Suprapubic skin (tissue), 4 donors: ENCODE data around the gene NPSR1. TPM values are rescaled to one million over a fixed set of nuclear protein-coding genes. Genes with fewer than 3 reads are reported as not detected.

ENCODE experiments used
- DNase-seq, 2 donors: peaks; one replicate each; pipeline ENCODE4 v3.0.0-alpha.2; 2019; ENCODE audit warnings: low spot score in 2 of 2
- H3K27ac ChIP-seq: fragments of 200-600 bp; sonication (generic); one replicate; pipeline ENCODE4 v1.5.1; 2019
- H3K27me3 ChIP-seq: fragments of 200-600 bp; sonication (generic); one replicate; pipeline ENCODE4 v1.5.1; 2019
- H3K36me3 ChIP-seq: fragments of 200-600 bp; sonication (generic); one replicate; pipeline ENCODE4 v1.5.1; 2019
- H3K4me1 ChIP-seq: fragments of 200-600 bp; sonication (generic); one replicate; pipeline ENCODE4 v1.5.1; 2019
- H3K4me3 ChIP-seq: fragments of 200-600 bp; sonication (generic); one replicate; pipeline ENCODE4 v1.5.1; 2019; ENCODE audit warnings: mild to moderate bottlenecking
- H3K9me3 ChIP-seq: fragments of 200-600 bp; sonication (generic); one replicate; pipeline ENCODE4 v1.5.1; 2019
- CTCF ChIP-seq, 2 donors: fragments of 200-600 bp in 1 of 2; fragments of 450-650 bp in 1 of 2; sonication (generic) in 1 of 2; IDR thresholded peaks; one replicate each; pipeline ENCODE4 v1.5.1; 2016 to 2019; ENCODE audit warnings: antibody characterized with exemption in 2 of 2, mild to moderate bottlenecking in 1 of 2, moderate library complexity in 1 of 2
- EP300 ChIP-seq: sonication (generic); formaldehyde crosslinking; IDR thresholded peaks from one replicate; pipeline ENCODE4 v1.6.1; 2017; ENCODE audit warnings: antibody characterized with exemption
- POLR2A ChIP-seq, 2 donors: fragments of 450-650 bp; IDR thresholded peaks; one replicate each; pipeline ENCODE4 v1.6.1; 2017; ENCODE audit warnings: antibody characterized with exemption in 2 of 2, mild to moderate bottlenecking in 2 of 2, moderate library complexity in 2 of 2
- POLR2AphosphoS5 ChIP-seq, 3 donors: sonication (generic); formaldehyde crosslinking; IDR thresholded peaks; one replicate each; pipeline ENCODE4 v1.6.1; 2017; ENCODE audit warnings: antibody characterized with exemption in 3 of 3
- WGBS: methylation state at CpG from one replicate; pipeline ENCODE4 v1.1.5; 2018; 5-methylcytosine and 5-hydroxymethylcytosine counted together
- total RNA-seq, 4 donors: library from RNA; depleted of rRNA; stranded (reverse); fragments of >200 nt; gene quantifications; one replicate each; pipeline ENCODE4 v1.1.0, GENCODE V29; 2016

Gene NPSR1
- total RNA-seq, 4 donors from 2014 or later, result not detected

- Histone ChIP-seq H3K27me3 (no peaks in the 10 kb centered on the region), H3K4me1 (peaks cover 3% of the 10 kb centered on the region), H3K36me3 (no peaks in the 10 kb centered on the region), H3K4me3 (no peak overlapping the region), H3K27ac (no peak overlapping the region), H3K9me3 (no peaks in the 10 kb centered on the region)
- no peak for TF ChIP-seq EP300
- TF ChIP-seq POLR2A (IDR thresholded peaks at IDR 0.05), result no peak
- no peak for TF ChIP-seq CTCF (IDR thresholded peaks at IDR 0.05)
- no peak for TF ChIP-seq POLR2AphosphoS5 (IDR thresholded peaks at IDR 0.05)
- DNase-seq, result no peak
- WGBS, result 41% methylated on average over 8 of the region's 8 CpGs
These were observed 90.1 kb downstream of the NPSR1 start for GRCh38 chr7:34747867-34748727.

GRCh38 chr7:34748728-34749089 is 90.7 kb downstream of the NPSR1 start:
- no peak for DNase-seq
- peaks cover 3% of the 10 kb centered on the region for H3K4me1 ChIP-seq
- TF ChIP-seq CTCF (IDR thresholded peaks at IDR 0.05) (no peak), POLR2A (IDR thresholded peaks at IDR 0.05) (no peak), POLR2AphosphoS5 (IDR thresholded peaks at IDR 0.05) (no peak), EP300 (no peak)
- no peaks in the 10 kb centered on the region for H3K9me3 ChIP-seq
- no peak overlapping the region for H3K27ac ChIP-seq
- H3K36me3 ChIP-seq, result no peaks in the 10 kb centered on the region
- H3K27me3 ChIP-seq, result no peaks in the 10 kb centered on the region
- WGBS, result 93% methylated on average over 2 of the region's 2 CpGs
- no peak overlapping the region for H3K4me3 ChIP-seq

GRCh38 chr7:34749446-34749845 is 91.4 kb downstream of the NPSR1 start:
- TF ChIP-seq EP300 (no peak), CTCF (IDR thresholded peaks at IDR 0.05) (no peak), POLR2A (IDR thresholded peaks at IDR 0.05) (no peak), POLR2AphosphoS5 (IDR thresholded peaks at IDR 0.05) (no peak)
- Histone ChIP-seq H3K9me3 (no peaks in the 10 kb centered on the region), H3K4me3 (no peak overlapping the region), H3K4me1 (peaks cover 3% of the 10 kb centered on the region), H3K36me3 (no peaks in the 10 kb centered on the region), H3K27me3 (no peaks in the 10 kb centered on the region), H3K27ac (no peak overlapping the region)
- 73% methylated on average over 2 of the region's 2 CpGs for WGBS
- no peak for DNase-seq

GRCh38 chr7:34750209-34750608 is 92.2 kb downstream of the NPSR1 start:
- no peaks in the 10 kb centered on the region for H3K36me3 ChIP-seq
- TF ChIP-seq CTCF (IDR thresholded peaks at IDR 0.05) (no peak), POLR2A (IDR thresholded peaks at IDR 0.05) (no peak), EP300 (no peak)
- H3K27ac ChIP-seq, result no peak overlapping the region
- no peaks in the 10 kb centered on the region for H3K9me3 ChIP-seq
- no peak overlapping the region for H3K4me3 ChIP-seq
- DNase-seq, result no peak
- H3K27me3 ChIP-seq, result no peaks in the 10 kb centered on the region
- H3K4me1 ChIP-seq, result peaks cover 3% of the 10 kb centered on the region
- WGBS, result 98% methylated on average over 8 of the region's 8 CpGs

GRCh38 chr7:34750636-34751035 is 92.6 kb downstream of the NPSR1 start:
- Histone ChIP-seq H3K4me1 (peaks cover 3% of the 10 kb centered on the region), H3K27ac (no peak overlapping the region), H3K27me3 (no peaks in the 10 kb centered on the region), H3K4me3 (no peak overlapping the region), H3K36me3 (no peaks in the 10 kb centered on the region), H3K9me3 (no peaks in the 10 kb centered on the region)
- no peak for DNase-seq
- TF ChIP-seq POLR2AphosphoS5 (IDR thresholded peaks at IDR 0.05) (no peak), CTCF (IDR thresholded peaks at IDR 0.05) (no peak), EP300 (no peak), POLR2A (IDR thresholded peaks at IDR 0.05) (no peak)
- 90% methylated on average over 2 of the region's 2 CpGs for WGBS
